Measurements from ENCODE around the gene MED17. TPM values are rescaled to one million over a fixed set of nuclear protein-coding genes. Genes with fewer than 3 reads are reported as not detected.

The MED17 gene
- total and polyA plus RNA-seq, 3 experiments from 2014 or later, result 25.1 to 42.8 (median 39.4) TPM

- POLR2A ChIA-PET, result no interaction called here
- H3K27me3 Mint-ChIP-seq, result no peaks in the 10 kb centered on the region
- Histone ChIP-seq H3K4me3 (ENCODE audit: low read length) (no peak overlapping the region), H3K9me3 (ENCODE audit: low read length) (no peaks in the 10 kb centered on the region), H3K36me3 (ENCODE audit: insufficient read depth, low read length) (no peaks in the 10 kb centered on the region), H3K27ac (ENCODE audit: low read depth, low read length) (no peak overlapping the region), H3K4me1 (ENCODE audit: insufficient read depth, low read length) (no peaks in the 10 kb centered on the region), H3K27me3 (ENCODE audit: insufficient read depth, low read length, poor library complexity, severe bottlenecking) (no peaks in the 10 kb centered on the region)
- CTCF ChIA-PET, result no interaction called here
- H3K27ac Mint-ChIP-seq, result no peak overlapping the region
- H3K4me3 Mint-ChIP-seq, result no peak overlapping the region
- H3K9me3 Mint-ChIP-seq, result no peaks in the 10 kb centered on the region
- DNase-seq, result no peak
- H3K4me1 Mint-ChIP-seq, result no peaks in the 10 kb centered on the region
- H3K36me3 Mint-ChIP-seq, result no peaks in the 10 kb centered on the region
Measured at GRCh38 chr11:93775289-93775688, 8.8 kb upstream of the MED17 start.

GRCh38 chr11:93783362-93783761 lies 720 bp upstream of the MED17 start:
- H3K4me1 ChIP-seq (ENCODE audit: insufficient read depth, low read length), result peaks cover 31% of the 10 kb centered on the region
- no peaks in the 10 kb centered on the region for H3K27me3 Mint-ChIP-seq
- no peaks in the 10 kb centered on the region for H3K27me3 ChIP-seq (ENCODE audit: insufficient read depth, low read length, poor library complexity, severe bottlenecking)
- no peaks in the 10 kb centered on the region for H3K9me3 Mint-ChIP-seq
- peak overlapping the region; percentile 92 to 100 (median 97) for H3K4me3 Mint-ChIP-seq
- no peak for DNase-seq
- peaks cover 3% of the 10 kb centered on the region for H3K36me3 ChIP-seq (ENCODE audit: insufficient read depth, low read length)
- peaks cover 0 to 29% (median 3%) of the 10 kb centered on the region in 3 donors for H3K36me3 Mint-ChIP-seq
- CTCF ChIA-PET, result interaction anchor here (1.2 to 2.7 kb wide), 4 partner anchors 15 to 45 kb away, joined by 4 to 32 read pairs (median 7); partner anchors contain the start of genes C11orf54 and TAF1D
- H3K27ac ChIP-seq (ENCODE audit: low read depth, low read length), result peak overlapping the region; percentile 93
- peak overlapping the region; percentile 86 for H3K4me3 ChIP-seq (ENCODE audit: low read length)
- POLR2A ChIA-PET, result interaction anchor here (3.0 kb wide), 1 partner anchor 43 kb away, joined by 93 read pairs; the partner anchor contains the start of genes C11orf54 and TAF1D
- peak overlapping the region in 5 of 8 donors; percentile 90 to 98 (median 96) for H3K27ac Mint-ChIP-seq
- H3K4me1 Mint-ChIP-seq, result peaks cover 42 to 49% (median 47%) of the 10 kb centered on the region in 3 donors
- H3K9me3 ChIP-seq (ENCODE audit: low read length), result no peaks in the 10 kb centered on the region

- peaks cover 44 to 51% (median 50%) of the 10 kb centered on the region in 3 donors for H3K4me1 Mint-ChIP-seq
- H3K36me3 Mint-ChIP-seq, result peaks cover 0 to 31% (median 5%) of the 10 kb centered on the region in 3 donors
- H3K9me3 Mint-ChIP-seq, result no peaks in the 10 kb centered on the region
- peak overlapping the region; percentile 83 to 98 (median 92) for H3K27ac Mint-ChIP-seq
- Histone ChIP-seq H3K4me3 (ENCODE audit: low read length) (peak overlapping the region; percentile 86), H3K36me3 (ENCODE audit: insufficient read depth, low read length) (peaks cover 3% of the 10 kb centered on the region), H3K4me1 (ENCODE audit: insufficient read depth, low read length) (peaks cover 31% of the 10 kb centered on the region), H3K9me3 (ENCODE audit: low read length) (no peaks in the 10 kb centered on the region), H3K27ac (ENCODE audit: low read depth, low read length) (peak overlapping the region; percentile 93), H3K27me3 (ENCODE audit: insufficient read depth, low read length, poor library complexity, severe bottlenecking) (no peaks in the 10 kb centered on the region)
- DNase-seq, result no peak
- H3K27me3 Mint-ChIP-seq, result no peaks in the 10 kb centered on the region
- ChIA-PET CTCF (interaction anchor here (0.7 to 2.7 kb wide), 7 partner anchors 11 to 47 kb away, joined by 3 to 32 read pairs (median 4); partner anchors contain the start of genes C11orf54 and TAF1D), POLR2A (interaction anchor here (0.6 to 3.0 kb wide), 4 partner anchors 11 to 1447 kb away, joined by 3 to 93 read pairs (median 4); partner anchors contain the start of genes C11orf54, PANX1, SESN3 and TAF1D)
- peak overlapping the region; percentile 92 to 100 (median 97) for H3K4me3 Mint-ChIP-seq
Measured at GRCh38 chr11:93783765-93784144, 327 bp upstream of the MED17 start.

- peak overlapping the region; percentile 86 for H3K4me3 ChIP-seq (ENCODE audit: low read length)
- POLR2A ChIA-PET, result interaction anchor here (0.7 to 3.0 kb wide), 2 partner anchors 45 to 1999 kb away, joined by 3 to 93 read pairs; partner anchors contain the start of genes C11orf54 and TAF1D
- peaks cover 0 to 42% (median 8%) of the 10 kb centered on the region in 3 donors for H3K36me3 Mint-ChIP-seq
Measured at GRCh38 chr11:93784935-93785360, 866 bp downstream of the MED17 start.

GRCh38 chr11:93791493-93791892 lies 7.4 kb downstream of the MED17 start:
- H3K36me3 ChIP-seq (ENCODE audit: insufficient read depth, low read length), result peaks cover 55% of the 10 kb centered on the region
- H3K4me1 ChIP-seq (ENCODE audit: insufficient read depth, low read length), result peaks cover 9% of the 10 kb centered on the region
- peak overlapping the region in 1 of 8 donors; percentile 54 for H3K27ac Mint-ChIP-seq
- no peak overlapping the region for H3K4me3 ChIP-seq (ENCODE audit: low read length)
- no peaks in the 10 kb centered on the region for H3K9me3 ChIP-seq (ENCODE audit: low read length)
- no peaks in the 10 kb centered on the region for H3K27me3 Mint-ChIP-seq
- no peak overlapping the region for H3K27ac ChIP-seq (ENCODE audit: low read depth, low read length)
- no peaks in the 10 kb centered on the region for H3K27me3 ChIP-seq (ENCODE audit: insufficient read depth, low read length, poor library complexity, severe bottlenecking)
- ChIA-PET CTCF (interaction anchor here (2.0 kb wide), 1 partner anchor 10 kb away, joined by 6 read pairs; no protein-coding TSS in a partner anchor), POLR2A (interaction anchor here (0.8 kb wide), 1 partner anchor 51 kb away, joined by 3 read pairs; the partner anchor contains the start of gene TAF1D)
- DNase-seq, result no peak
- peaks cover 25 to 48% (median 32%) of the 10 kb centered on the region in 3 donors for H3K4me1 Mint-ChIP-seq
- H3K36me3 Mint-ChIP-seq, result peaks cover 8 to 86% (median 20%) of the 10 kb centered on the region in 3 donors
- no peaks in the 10 kb centered on the region for H3K9me3 Mint-ChIP-seq
- no peak overlapping the region for H3K4me3 Mint-ChIP-seq

More at GRCh38 chr11:93784935-93785360, 866 bp downstream of the MED17 start:
- H3K4me1 Mint-ChIP-seq, result peaks cover 48 to 63% (median 53%) of the 10 kb centered on the region in 3 donors
- H3K27ac Mint-ChIP-seq, result peak overlapping the region; percentile 83 to 98 (median 92)
- peaks cover 3% of the 10 kb centered on the region for H3K36me3 ChIP-seq (ENCODE audit: insufficient read depth, low read length)
- no peaks in the 10 kb centered on the region for H3K9me3 ChIP-seq (ENCODE audit: low read length)
- peaks cover 31% of the 10 kb centered on the region for H3K4me1 ChIP-seq (ENCODE audit: insufficient read depth, low read length)
- peak overlapping the region; percentile 92 to 100 (median 97) for H3K4me3 Mint-ChIP-seq
- CTCF ChIA-PET, result interaction anchor here (1.3 kb wide), 1 partner anchor 47 kb away, joined by 3 read pairs; no protein-coding TSS in a partner anchor
- no peaks in the 10 kb centered on the region for H3K27me3 ChIP-seq (ENCODE audit: insufficient read depth, low read length, poor library complexity, severe bottlenecking)
- no peaks in the 10 kb centered on the region for H3K9me3 Mint-ChIP-seq
- peak overlapping the region; percentile 93 for H3K27ac ChIP-seq (ENCODE audit: low read depth, low read length)
- no peaks in the 10 kb centered on the region for H3K27me3 Mint-ChIP-seq
- no peak for DNase-seq

- Histone ChIP-seq H3K4me3 (ENCODE audit: low read length) (no peak overlapping the region), H3K9me3 (ENCODE audit: low read length) (no peaks in the 10 kb centered on the region), H3K36me3 (ENCODE audit: insufficient read depth, low read length) (peaks cover 66% of the 10 kb centered on the region), H3K27me3 (ENCODE audit: insufficient read depth, low read length, poor library complexity, severe bottlenecking) (no peaks in the 10 kb centered on the region), H3K4me1 (ENCODE audit: insufficient read depth, low read length) (no peaks in the 10 kb centered on the region), H3K27ac (ENCODE audit: low read depth, low read length) (no peak overlapping the region)
- Mint-ChIP-seq H3K4me3 (no peak overlapping the region), H3K27me3 (no peaks in the 10 kb centered on the region), H3K4me1 (peaks cover 8 to 28% (median 16%) of the 10 kb centered on the region in 3 donors), H3K36me3 (peaks cover 3 to 82% (median 29%) of the 10 kb centered on the region in 3 donors), H3K27ac (peak overlapping the region in 2 of 8 donors; percentile 9 to 38), H3K9me3 (no peaks in the 10 kb centered on the region)
- POLR2A ChIA-PET, result no interaction called here
- CTCF ChIA-PET, result interaction anchor here (1.5 kb wide), 1 partner anchor 11 kb away, joined by 4 read pairs; no protein-coding TSS in a partner anchor
- DNase-seq, result no peak
Measured at GRCh38 chr11:93796441-93797231, 12.6 kb downstream of the MED17 start.

- no peaks in the 10 kb centered on the region for H3K9me3 ChIP-seq (ENCODE audit: low read length)
- Mint-ChIP-seq H3K4me1 (peaks cover 12 to 37% (median 17%) of the 10 kb centered on the region in 3 donors), H3K9me3 (no peaks in the 10 kb centered on the region), H3K27ac (peak overlapping the region in 1 of 8 donors; percentile 71), H3K36me3 (peaks cover 3 to 84% (median 31%) of the 10 kb centered on the region in 3 donors), H3K27me3 (no peaks in the 10 kb centered on the region), H3K4me3 (no peak overlapping the region)
- H3K27me3 ChIP-seq (ENCODE audit: insufficient read depth, low read length, poor library complexity, severe bottlenecking), result no peaks in the 10 kb centered on the region
- ChIA-PET CTCF (interaction anchor here (2.3 to 2.6 kb wide), 2 partner anchors 10 to 17 kb away, joined by 6 to 8 read pairs; partner anchors contain the start of gene MED17), POLR2A (no interaction called here)
- no peaks in the 10 kb centered on the region for H3K4me1 ChIP-seq (ENCODE audit: insufficient read depth, low read length)
- no peak for DNase-seq
- no peak overlapping the region for H3K27ac ChIP-seq (ENCODE audit: low read depth, low read length)
- H3K4me3 ChIP-seq (ENCODE audit: low read length), result no peak overlapping the region
- peaks cover 48% of the 10 kb centered on the region for H3K36me3 ChIP-seq (ENCODE audit: insufficient read depth, low read length)
Measured at GRCh38 chr11:93801366-93801765, 17.3 kb downstream of the MED17 start.
